Subcutaneous abdominal adipose tissue (tissue), 5 donors: Measurements from ENCODE around the gene NTM.
A peak's percentile ranks its signal among the peaks of the same experiment; 100 is the strongest.
"Not testable (repeated sequence)": the region's sequence is repeated elsewhere in the genome, so short reads cannot be mapped to it uniquely, and the experiment has no call there.

Source experiments
- H3K27ac ChIP-seq: one replicate; pipeline ENCODE4 v1.7.0; 2013; ENCODE audit warnings: low read depth, mild to moderate bottlenecking, inconsistent platforms, low read length, moderate library complexity
- H3K27me3 ChIP-seq, 5 donors: one replicate each; pipeline ENCODE4 v1.7.0; 2013; ENCODE audit warnings: low read length in 5 of 5, inconsistent platforms in 1 of 5; ENCODE audit not compliant: control insufficient read depth in 5 of 5, insufficient read depth in 4 of 5
- H3K36me3 ChIP-seq, 5 donors: one replicate each; pipeline ENCODE4 v1.7.0; 2013; ENCODE audit warnings: low read length in 5 of 5; ENCODE audit not compliant: control insufficient read depth in 5 of 5, insufficient read depth in 5 of 5
- H3K4me1 ChIP-seq, 5 donors: one replicate each; pipeline ENCODE4 v1.7.0; 2013; ENCODE audit warnings: low read length in 5 of 5, mild to moderate bottlenecking in 3 of 5, moderate library complexity in 1 of 5; ENCODE audit not compliant: control insufficient read depth in 5 of 5, insufficient read depth in 5 of 5
- H3K4me3 ChIP-seq, 5 donors: one replicate each; pipeline ENCODE4 v1.7.0; 2013; ENCODE audit warnings: low read length in 5 of 5, low read depth in 1 of 5
- H3K9ac ChIP-seq, 5 donors: one replicate each; pipeline ENCODE4 v1.7.0; 2013; ENCODE audit warnings: low read length in 5 of 5, mild to moderate bottlenecking in 4 of 5, moderate library complexity in 3 of 5
- H3K9me3 ChIP-seq, 5 donors: one replicate each; pipeline ENCODE4 v1.7.0; 2013; ENCODE audit warnings: low read length in 5 of 5; ENCODE audit not compliant: control insufficient read depth in 5 of 5
- donor health status: healthy.
- donor health status: healthy.
- donor health status: healthy.
- donor health status: healthy.
- donor health status: healthy.

The NTM gene

DNA sequence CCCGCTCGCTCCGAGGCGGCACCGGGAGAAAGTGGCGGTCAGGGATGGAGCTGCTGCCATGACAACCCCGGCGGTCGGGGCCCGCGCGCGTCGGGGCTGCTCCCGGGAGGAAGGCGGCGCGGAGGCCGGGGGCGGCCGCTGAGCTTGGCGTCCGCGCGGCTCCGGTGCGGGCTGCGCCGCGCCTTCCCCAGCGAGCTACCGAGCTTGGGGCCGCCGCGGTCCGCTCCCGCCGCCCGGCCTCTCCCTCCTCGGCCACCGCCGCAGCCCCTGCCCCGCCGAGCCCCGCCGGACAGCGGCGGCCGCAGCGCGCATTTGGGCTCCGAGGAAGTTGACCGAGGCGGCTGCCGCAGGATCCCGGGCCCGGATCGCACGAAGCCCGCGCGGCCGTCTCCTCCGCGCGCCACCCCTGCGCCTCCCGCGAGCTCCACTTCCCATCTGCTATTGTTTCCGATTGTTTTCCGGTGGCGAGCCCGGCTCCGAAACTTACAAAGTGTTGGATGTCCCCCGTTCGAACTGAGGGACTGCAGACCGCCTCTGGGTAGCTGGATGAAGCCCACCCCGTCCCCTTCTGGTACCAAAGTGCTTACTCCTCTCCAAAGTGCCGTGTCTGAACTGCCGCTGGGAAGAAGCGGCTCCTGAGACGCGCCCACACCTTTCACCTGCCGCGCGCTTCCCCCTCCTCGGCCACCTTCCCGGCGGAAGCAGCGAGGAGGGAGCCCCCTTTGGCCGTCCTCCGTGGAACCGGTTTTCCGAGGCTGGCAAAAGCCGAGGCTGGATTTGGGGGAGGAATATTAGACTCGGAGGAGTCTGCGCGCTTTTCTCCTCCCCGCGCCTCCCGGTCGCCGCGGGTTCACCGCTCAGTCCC lies 540.3 kb downstream of the NTM start:
- peak overlapping the region; percentile 44 to 59 (median 54) for H3K4me3 ChIP-seq
- H3K27ac ChIP-seq, result no peak overlapping the region
- no peak overlapping the region for H3K9ac ChIP-seq
- H3K9me3 ChIP-seq, result no peaks in the 10 kb centered on the region
- peaks cover 0 to 11% (median 9%) of the 10 kb centered on the region in 5 donors for H3K4me1 ChIP-seq
- H3K27me3 ChIP-seq, result peaks cover 0 to 33% (median 16%) of the 10 kb centered on the region in 5 donors
- H3K36me3 ChIP-seq, result no peaks in the 10 kb centered on the region

GRCh38 chr11:131911388-131912032 lies 541.1 kb downstream of the NTM start:
- not testable (repeated sequence) for H3K27ac ChIP-seq, H3K9me3 ChIP-seq, H3K36me3 ChIP-seq, H3K9ac ChIP-seq
- peaks cover 0 to 11% (median 9%) of the 10 kb centered on the region in 5 donors for H3K4me1 ChIP-seq
- peak overlapping the region in 3 of 5 donors; percentile 44 to 59 (median 54) for H3K4me3 ChIP-seq
- peaks cover 0 to 33% (median 16%) of the 10 kb centered on the region in 5 donors for H3K27me3 ChIP-seq

DNA sequence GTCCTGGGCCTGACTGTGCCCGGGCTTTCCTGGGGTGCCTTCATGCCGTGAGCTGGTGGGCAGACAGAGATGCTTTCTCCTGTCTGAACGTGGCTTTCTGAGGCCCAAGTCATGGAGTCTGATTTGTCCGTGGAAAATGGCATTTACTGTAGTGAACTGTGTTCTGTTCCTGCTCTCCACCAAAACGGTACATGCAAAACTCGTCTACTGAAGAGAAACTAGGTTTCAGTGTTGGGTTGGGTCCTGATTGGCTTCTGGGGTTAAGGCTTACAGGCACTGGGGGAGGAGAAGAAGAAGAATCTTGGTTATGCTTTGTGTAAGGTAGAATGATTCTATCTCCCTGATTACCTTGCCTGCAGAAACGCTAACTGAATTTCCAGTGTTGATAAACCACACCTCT lies 541.7 kb downstream of the NTM start:
- no peak overlapping the region for H3K27ac ChIP-seq
- H3K9ac ChIP-seq, result no peak overlapping the region
- peaks cover 0 to 11% (median 9%) of the 10 kb centered on the region in 5 donors for H3K4me1 ChIP-seq
- no peaks in the 10 kb centered on the region for H3K9me3 ChIP-seq
- H3K4me3 ChIP-seq, result no peak overlapping the region
- peaks cover 0 to 33% (median 16%) of the 10 kb centered on the region in 5 donors for H3K27me3 ChIP-seq
- H3K36me3 ChIP-seq, result no peaks in the 10 kb centered on the region

GRCh38 chr11:131913267-131913666 lies 542.9 kb downstream of the NTM start:
- Histone ChIP-seq H3K9ac (no peak overlapping the region), H3K27ac (no peak overlapping the region), H3K4me3 (no peak overlapping the region), H3K27me3 (peaks cover 0 to 31% (median 16%) of the 10 kb centered on the region in 5 donors), H3K4me1 (peaks cover 0 to 11% (median 9%) of the 10 kb centered on the region in 5 donors), H3K9me3 (no peaks in the 10 kb centered on the region), H3K36me3 (no peaks in the 10 kb centered on the region)

GRCh38 chr11:131914361-131914774 lies 544.0 kb downstream of the NTM start:
- Histone ChIP-seq H3K9me3 (no peaks in the 10 kb centered on the region), H3K27me3 (peaks cover 0 to 24% (median 12%) of the 10 kb centered on the region in 5 donors), H3K27ac (no peak overlapping the region), H3K9ac (no peak overlapping the region), H3K4me1 (peaks cover 0 to 11% (median 9%) of the 10 kb centered on the region in 5 donors), H3K4me3 (no peak overlapping the region), H3K36me3 (no peaks in the 10 kb centered on the region)

GRCh38 chr11:131916638-131917037 lies 546.2 kb downstream of the NTM start:
- Histone ChIP-seq H3K4me1 (no peaks in the 10 kb centered on the region), H3K27me3 (peaks cover 0 to 9% (median 1%) of the 10 kb centered on the region in 5 donors), H3K9me3 (no peaks in the 10 kb centered on the region), H3K4me3 (no peak overlapping the region), H3K36me3 (no peaks in the 10 kb centered on the region), H3K9ac (no peak overlapping the region), H3K27ac (no peak overlapping the region)

DNA sequence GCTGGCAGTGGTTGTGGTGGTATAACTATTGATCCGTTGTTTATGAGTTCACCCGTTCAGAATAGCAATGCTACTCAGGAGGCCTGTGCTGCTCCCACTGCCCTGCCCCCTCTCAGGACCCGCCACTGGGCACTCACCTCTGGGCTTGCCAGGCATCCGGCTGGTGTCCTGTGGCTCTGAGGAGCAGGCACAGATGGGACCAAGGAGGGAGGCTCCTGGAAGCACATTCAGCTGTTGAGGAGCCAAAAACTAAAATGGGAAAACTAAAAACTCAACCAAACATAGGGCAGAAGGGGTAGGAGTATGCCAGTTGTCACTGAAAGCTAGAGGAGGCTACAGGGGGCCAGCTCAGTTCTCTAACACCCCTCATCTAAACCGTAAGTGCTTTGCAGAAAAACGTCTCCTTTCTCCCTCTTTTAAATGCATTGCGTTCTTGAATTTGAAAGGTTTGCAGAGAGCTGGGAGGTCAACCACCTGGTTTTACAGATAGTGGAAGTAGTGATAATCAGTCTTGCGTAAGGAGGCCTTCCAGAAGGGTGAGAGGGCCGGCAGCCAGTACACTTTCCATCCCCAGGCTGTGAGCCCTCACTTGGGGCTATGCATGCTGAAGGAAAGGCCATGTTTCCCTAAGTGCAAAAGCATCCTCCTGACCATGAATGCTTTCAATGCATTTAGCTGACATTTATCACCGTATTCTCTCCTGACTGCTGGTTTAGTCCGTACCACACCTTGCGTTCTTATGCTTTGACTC lies 547.4 kb downstream of the NTM start:
- H3K4me3 ChIP-seq, result no peak overlapping the region
- no peaks in the 10 kb centered on the region for H3K4me1 ChIP-seq
- no peak overlapping the region for H3K27ac ChIP-seq
- H3K9ac ChIP-seq, result no peak overlapping the region
- no peaks in the 10 kb centered on the region for H3K9me3 ChIP-seq
- H3K36me3 ChIP-seq, result no peaks in the 10 kb centered on the region
- H3K27me3 ChIP-seq, result peaks cover 0 to 3% (median 0%) of the 10 kb centered on the region in 5 donors

DNA sequence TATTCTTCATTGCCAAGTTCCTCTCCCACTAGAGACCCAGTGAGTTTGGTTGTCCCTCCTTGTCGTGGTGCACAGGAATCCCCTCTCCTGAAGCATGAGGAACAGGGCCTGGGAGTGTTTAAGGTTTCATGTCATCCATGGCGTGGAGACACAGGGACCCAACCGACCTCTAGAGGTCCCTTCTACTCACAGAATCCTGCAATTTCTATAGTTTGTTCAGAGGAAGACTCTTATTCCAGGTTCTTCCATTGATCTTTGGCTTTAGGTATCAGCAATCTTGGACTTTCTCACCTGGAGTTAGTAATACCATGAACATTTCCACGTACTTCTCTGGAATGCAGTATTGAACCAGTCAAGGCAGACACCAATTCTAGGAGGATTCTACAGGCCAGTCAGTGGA lies 548.2 kb downstream of the NTM start:
- H3K27me3 ChIP-seq, result peaks cover 0 to 3% (median 0%) of the 10 kb centered on the region in 5 donors
- H3K9me3 ChIP-seq, result no peaks in the 10 kb centered on the region
- H3K27ac ChIP-seq, result no peak overlapping the region
- H3K4me1 ChIP-seq, result peaks cover 0 to 8% (median 4%) of the 10 kb centered on the region in 5 donors
- no peak overlapping the region for H3K9ac ChIP-seq
- H3K36me3 ChIP-seq, result no peaks in the 10 kb centered on the region
- no peak overlapping the region for H3K4me3 ChIP-seq

GRCh38 chr11:131922220-131922619 lies 551.8 kb downstream of the NTM start:
- Histone ChIP-seq H3K36me3 (no peaks in the 10 kb centered on the region), H3K9me3 (no peaks in the 10 kb centered on the region), H3K4me1 (peaks cover 4 to 18% (median 12%) of the 10 kb centered on the region in 5 donors), H3K27ac (no peak overlapping the region), H3K27me3 (peaks cover 0 to 3% (median 0%) of the 10 kb centered on the region in 5 donors), H3K9ac (no peak overlapping the region), H3K4me3 (no peak overlapping the region)
